Activated CD8-positive, alpha-beta memory T cell treated with anti-CD3 and anti-CD28 coated beads for 4 hours (primary cell): ENCODE results near the gene C1orf232.

ENCODE experiments used
- DNase-seq, 2 donors: peaks; one replicate each; pipeline ENCODE4 v3.0.0-alpha.2; 2020; ENCODE audit warnings: low read depth in 2 of 2

The C1orf232 gene

GRCh38 chr1:26124418-26125331 lies 44.1 kb downstream of the C1orf232 start:
- no peak for DNase-seq

- DNase-seq: no peak
Observed at GRCh38 chr1:26122988-26123973, 45.5 kb downstream of the C1orf232 start.

GRCh38 chr1:26121854-26122773 lies 46.6 kb downstream of the C1orf232 start:
- DNase-seq: no peak

GRCh38 chr1:26119892-26120608 lies 48.7 kb downstream of the C1orf232 start:
- DNase-seq: no peak

- no peak for DNase-seq
Observed at GRCh38 chr1:26114165-26114927, 54.4 kb downstream of the C1orf232 start.
